Measurements from ENCODE around the gene IRAK2. TPM values are rescaled to one million over a fixed set of nuclear protein-coding genes. Genes with fewer than 3 reads are reported as not detected.
A peak's percentile ranks its signal among the peaks of the same experiment; 100 is the strongest.

IRAK2 gene
- total RNA-seq, 2 donors from 2014 or later: 0.99 to 3.9 TPM

DNA sequence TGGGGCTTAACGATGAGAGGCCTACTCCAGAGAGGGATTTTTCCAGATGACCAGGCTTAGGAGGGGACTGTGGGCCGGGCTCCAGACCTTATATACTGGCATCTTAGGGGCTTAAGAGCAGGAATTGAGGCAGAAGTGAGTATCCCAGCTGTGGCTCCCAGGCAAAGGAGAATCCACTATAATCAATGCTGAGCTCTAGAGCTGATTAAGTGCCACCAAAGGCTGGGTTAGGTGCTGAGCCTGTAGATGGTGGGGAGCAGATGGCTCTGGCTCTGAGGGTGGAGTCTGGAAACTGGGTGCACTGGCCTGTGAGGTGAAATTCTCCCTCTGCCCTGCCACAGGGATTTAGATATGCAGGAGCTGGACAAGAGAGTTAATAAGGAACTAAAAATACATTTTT lies 23.2 kb downstream of the IRAK2 start:
- H3K4me3 ChIP-seq: no peak overlapping the region
- no peaks in the 10 kb centered on the region for H3K27me3 ChIP-seq
- H3K27ac ChIP-seq: peak overlapping the region in 1 of 4 donors; percentile 3
- TF ChIP-seq, protein P1, sequence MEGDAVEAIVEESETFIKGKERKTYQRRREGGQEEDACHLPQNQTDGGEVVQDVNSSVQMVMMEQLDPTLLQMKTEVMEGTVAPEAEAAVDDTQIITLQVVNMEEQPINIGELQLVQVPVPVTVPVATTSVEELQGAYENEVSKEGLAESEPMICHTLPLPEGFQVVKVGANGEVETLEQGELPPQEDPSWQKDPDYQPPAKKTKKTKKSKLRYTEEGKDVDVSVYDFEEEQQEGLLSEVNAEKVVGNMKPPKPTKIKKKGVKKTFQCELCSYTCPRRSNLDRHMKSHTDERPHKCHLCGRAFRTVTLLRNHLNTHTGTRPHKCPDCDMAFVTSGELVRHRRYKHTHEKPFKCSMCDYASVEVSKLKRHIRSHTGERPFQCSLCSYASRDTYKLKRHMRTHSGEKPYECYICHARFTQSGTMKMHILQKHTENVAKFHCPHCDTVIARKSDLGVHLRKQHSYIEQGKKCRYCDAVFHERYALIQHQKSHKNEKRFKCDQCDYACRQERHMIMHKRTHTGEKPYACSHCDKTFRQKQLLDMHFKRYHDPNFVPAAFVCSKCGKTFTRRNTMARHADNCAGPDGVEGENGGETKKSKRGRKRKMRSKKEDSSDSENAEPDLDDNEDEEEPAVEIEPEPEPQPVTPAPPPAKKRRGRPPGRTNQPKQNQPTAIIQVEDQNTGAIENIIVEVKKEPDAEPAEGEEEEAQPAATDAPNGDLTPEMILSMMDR (IDR thresholded peaks at IDR 0.05): no peak
- TF ChIP-seq POLR2A (IDR thresholded peaks at IDR 0.05): no peak
- H3K4me1 ChIP-seq: peaks cover 56% of the 10 kb centered on the region
- 80 to 95% methylated on average over 1 to 2 of the region's 2 CpGs for WGBS, 2 donors
- DNase-seq: no peak
- no peaks in the 10 kb centered on the region for H3K36me3 ChIP-seq (replicated peaks in 1 of 2; ENCODE audit: insufficient read depth in 1 of 2, low read depth in 2 of 2)
- H3K9me3 ChIP-seq: no peaks in the 10 kb centered on the region
- intact Hi-C loops (cut with DNase I): no loop called here
- ATAC-seq: no peak

- intact Hi-C loops (cut with DNase I): no loop called here
- TF ChIP-seq, protein P1 (IDR thresholded peaks at IDR 0.05): no peak
- no peak for TF ChIP-seq POLR2A (IDR thresholded peaks at IDR 0.05)
- H3K4me1 ChIP-seq: peaks cover 66% of the 10 kb centered on the region
- no peaks in the 10 kb centered on the region for H3K9me3 ChIP-seq
- DNase-seq (no peak), ATAC-seq (no peak)
- WGBS, 2 donors: 78 to 89% methylated on average over 9 to 11 of the region's 11 CpGs
- H3K36me3 ChIP-seq (replicated peaks in 1 of 2; ENCODE audit: insufficient read depth in 1 of 2, low read depth in 2 of 2): no peaks in the 10 kb centered on the region
- H3K27me3 ChIP-seq: no peaks in the 10 kb centered on the region
- H3K4me3 ChIP-seq: no peak overlapping the region
- peak overlapping the region; percentile 37 to 91 (median 64) for H3K27ac ChIP-seq
Measured at GRCh38 chr3:10188804-10189556, 24.3 kb downstream of the IRAK2 start.

DNA sequence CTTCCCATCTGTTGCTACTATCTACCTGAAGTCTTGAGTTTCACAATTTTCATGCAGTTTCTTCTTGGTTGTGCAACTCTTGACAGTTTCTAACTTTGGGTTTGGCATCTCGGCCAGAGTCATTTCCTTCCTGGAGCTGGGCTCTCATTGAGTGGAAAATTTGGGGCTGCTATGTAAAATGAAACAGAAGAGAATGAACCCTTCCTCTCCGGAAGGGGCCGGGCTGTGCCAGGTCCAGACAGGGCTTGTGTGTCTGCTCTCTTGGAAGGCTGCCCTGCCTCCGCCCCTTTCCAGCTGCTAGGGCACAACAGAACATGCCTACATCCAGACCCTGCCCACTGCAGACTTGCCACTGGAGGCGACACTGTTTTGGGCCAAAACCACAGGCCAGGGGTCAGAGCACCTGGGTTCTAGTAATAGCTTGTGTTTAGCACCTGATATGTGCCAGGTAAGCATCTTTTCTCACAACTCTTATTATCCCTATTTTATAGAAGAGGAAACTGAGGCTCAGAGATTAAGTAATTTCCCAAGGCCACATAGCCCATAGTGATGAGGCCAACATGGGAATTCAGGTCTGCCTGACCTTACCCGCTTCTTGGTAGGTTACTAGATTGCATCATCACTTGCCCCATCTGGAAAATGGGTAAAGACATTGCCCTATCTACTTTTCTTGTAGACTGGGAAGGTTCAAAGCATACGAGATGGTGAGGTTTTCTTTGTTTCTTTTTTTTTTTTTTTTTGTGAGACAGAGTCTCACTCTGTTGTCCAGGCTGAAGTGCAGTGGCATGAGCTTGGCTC lies 25.0 kb downstream of the IRAK2 start:
- intact Hi-C loops (cut with DNase I): no loop called here
- Histone ChIP-seq H3K4me3 (no peak overlapping the region), H3K27me3 (no peaks in the 10 kb centered on the region), H3K27ac (peak overlapping the region; percentile 37 to 91 (median 64)), H3K36me3 (replicated peaks in 1 of 2; ENCODE audit: insufficient read depth in 1 of 2, low read depth in 2 of 2) (no peaks in the 10 kb centered on the region), H3K9me3 (no peaks in the 10 kb centered on the region), H3K4me1 (peaks cover 74% of the 10 kb centered on the region)
- 43 to 51% methylated on average over 7 of the region's 7 CpGs for WGBS, 2 donors
- ATAC-seq (peak; percentile 19), DNase-seq (peak; percentile 63 to 88 (median 82))
- TF ChIP-seq, protein P1 (IDR thresholded peaks at IDR 0.05): peak in 1 of 7 experiments; percentile 6
- TF ChIP-seq POLR2A (IDR thresholded peaks at IDR 0.05): no peak

- TF ChIP-seq POLR2A (IDR thresholded peaks at IDR 0.05): no peak
- TF ChIP-seq, protein P1 (IDR thresholded peaks at IDR 0.05): no peak
- Histone ChIP-seq H3K4me3 (no peak overlapping the region), H3K9me3 (no peaks in the 10 kb centered on the region), H3K4me1 (peaks cover 68% of the 10 kb centered on the region), H3K36me3 (replicated peaks in 1 of 2; ENCODE audit: insufficient read depth in 1 of 2, low read depth in 2 of 2) (no peaks in the 10 kb centered on the region), H3K27me3 (no peaks in the 10 kb centered on the region), H3K27ac (peak overlapping the region; percentile 82 to 91 (median 89))
- peak in 2 of 4 donors; percentile 34 to 40 for DNase-seq
- ATAC-seq: no peak
- 86 to 90% methylated on average over 12 of the region's 12 CpGs for WGBS, 2 donors
- intact Hi-C loops (cut with DNase I): no loop called here
Measured at GRCh38 chr3:10192953-10193691, 28.4 kb downstream of the IRAK2 start.

Data from body of pancreas (tissue), 4 donors.